ENCODE results near the gene CCNT2. TPM values are rescaled to one million over a fixed set of nuclear protein-coding genes. Genes with fewer than 3 reads are reported as not detected.
"Not testable (repeated sequence)": the region's sequence is repeated elsewhere in the genome, so short reads cannot be mapped to it uniquely, and the experiment has no call there.

The CCNT2 gene
- total RNA-seq, 1 donor from 2014 or later = 29.2 TPM

DNA sequence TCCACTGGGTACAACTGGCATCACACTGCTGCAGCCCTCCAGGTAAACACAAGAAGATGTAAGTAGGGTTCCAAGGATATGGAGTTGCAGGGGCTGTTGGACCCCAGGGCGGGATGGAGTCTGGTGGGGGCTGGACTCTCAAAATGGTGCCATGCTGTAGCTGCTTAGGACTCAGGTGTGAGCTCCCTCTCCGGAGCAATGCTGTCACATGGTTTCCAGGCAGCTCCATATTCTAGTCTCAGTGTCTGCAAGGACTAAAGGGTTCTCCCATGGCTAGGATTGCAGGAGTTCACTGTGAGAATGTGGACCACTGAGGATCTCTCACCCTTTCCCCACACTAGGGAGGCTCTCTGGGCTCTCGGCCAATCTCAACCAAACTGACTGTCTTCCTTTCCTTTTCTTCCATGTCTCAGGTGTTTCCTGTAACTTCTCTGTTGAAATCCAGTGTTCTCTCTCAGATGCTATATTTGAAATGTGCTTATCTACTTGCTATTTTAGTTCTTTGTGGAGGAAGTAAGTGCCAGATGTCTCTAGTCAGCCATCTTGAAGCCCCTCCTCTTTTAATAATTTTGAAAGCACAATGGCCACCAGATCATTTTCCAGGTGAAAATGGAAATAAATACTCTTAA is 57.6 kb downstream of the CCNT2 start:
- DNase-seq (ENCODE audit: low spot score) = no peak
- no peak overlapping the region for H3K27ac Mint-ChIP-seq (ENCODE audit: unreplicated experiment)

DNA sequence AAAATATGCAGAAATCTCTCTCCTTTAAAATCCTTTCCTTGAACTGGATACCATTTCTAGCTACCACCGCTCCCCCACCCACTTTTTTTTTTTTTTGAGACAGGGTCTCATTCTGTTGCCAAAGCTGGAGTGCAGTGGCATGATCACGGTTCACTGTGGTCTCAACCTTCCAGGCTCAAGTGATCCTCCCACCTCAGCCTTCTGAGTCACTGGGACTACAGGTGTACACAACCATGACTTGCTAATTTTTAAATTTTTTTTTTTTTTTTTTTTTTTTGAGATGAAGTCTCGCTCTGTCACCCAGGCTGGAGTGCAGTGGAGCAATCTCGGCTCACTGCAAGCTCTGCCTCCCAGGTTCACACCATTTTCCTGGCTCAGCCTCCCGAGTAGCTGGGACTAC is 58.5 kb downstream of the CCNT2 start:
- H3K36me3 Mint-ChIP-seq (ENCODE audit: low read depth); H3K4me1 Mint-ChIP-seq (ENCODE audit: low read depth); H3K27me3 Mint-ChIP-seq (ENCODE audit: low read depth); H3K4me3 Mint-ChIP-seq (ENCODE audit: unreplicated experiment); H3K27ac Mint-ChIP-seq (ENCODE audit: unreplicated experiment); DNase-seq (ENCODE audit: low spot score): not testable (repeated sequence)
- H3K9me3 Mint-ChIP-seq (ENCODE audit: low read depth) = peaks cover 20% of the 10 kb centered on the region

More for the DNA sequence above, 57.6 kb downstream of the CCNT2 start:
- Mint-ChIP-seq H3K36me3 (ENCODE audit: low read depth) (peaks cover 9% of the 10 kb centered on the region), H3K27me3 (ENCODE audit: low read depth) (peaks cover 7% of the 10 kb centered on the region), H3K4me1 (ENCODE audit: low read depth) (no peaks in the 10 kb centered on the region), H3K9me3 (ENCODE audit: low read depth) (peaks cover 24% of the 10 kb centered on the region), H3K4me3 (ENCODE audit: unreplicated experiment) (no peak overlapping the region)
- TF ChIP-seq, protein P1, sequence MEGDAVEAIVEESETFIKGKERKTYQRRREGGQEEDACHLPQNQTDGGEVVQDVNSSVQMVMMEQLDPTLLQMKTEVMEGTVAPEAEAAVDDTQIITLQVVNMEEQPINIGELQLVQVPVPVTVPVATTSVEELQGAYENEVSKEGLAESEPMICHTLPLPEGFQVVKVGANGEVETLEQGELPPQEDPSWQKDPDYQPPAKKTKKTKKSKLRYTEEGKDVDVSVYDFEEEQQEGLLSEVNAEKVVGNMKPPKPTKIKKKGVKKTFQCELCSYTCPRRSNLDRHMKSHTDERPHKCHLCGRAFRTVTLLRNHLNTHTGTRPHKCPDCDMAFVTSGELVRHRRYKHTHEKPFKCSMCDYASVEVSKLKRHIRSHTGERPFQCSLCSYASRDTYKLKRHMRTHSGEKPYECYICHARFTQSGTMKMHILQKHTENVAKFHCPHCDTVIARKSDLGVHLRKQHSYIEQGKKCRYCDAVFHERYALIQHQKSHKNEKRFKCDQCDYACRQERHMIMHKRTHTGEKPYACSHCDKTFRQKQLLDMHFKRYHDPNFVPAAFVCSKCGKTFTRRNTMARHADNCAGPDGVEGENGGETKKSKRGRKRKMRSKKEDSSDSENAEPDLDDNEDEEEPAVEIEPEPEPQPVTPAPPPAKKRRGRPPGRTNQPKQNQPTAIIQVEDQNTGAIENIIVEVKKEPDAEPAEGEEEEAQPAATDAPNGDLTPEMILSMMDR (IDR thresholded peaks at IDR 0.05) = no peak

DNA sequence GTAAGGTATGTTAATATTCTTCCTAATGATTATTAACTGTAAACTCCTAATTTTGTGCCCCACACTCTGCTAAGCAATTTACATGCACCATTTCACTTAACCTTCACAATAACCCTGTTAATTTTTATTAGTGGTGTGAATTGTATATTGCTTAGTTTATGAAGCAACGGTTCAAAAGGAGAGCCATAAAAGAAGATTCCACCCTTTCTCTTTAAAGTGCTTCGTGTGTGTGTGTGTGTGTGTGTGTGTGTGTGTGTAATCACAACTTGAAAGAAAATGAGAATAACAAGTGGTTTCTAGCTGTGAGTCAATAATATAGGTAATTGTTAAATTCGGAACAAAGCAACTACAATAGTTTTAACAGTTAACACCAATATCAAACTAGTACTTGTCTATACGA is 60.6 kb downstream of the CCNT2 start:
- no peak overlapping the region for H3K27ac Mint-ChIP-seq (ENCODE audit: unreplicated experiment)
- DNase-seq (ENCODE audit: low spot score) = no peak
- H3K27me3 Mint-ChIP-seq (ENCODE audit: low read depth) = peaks cover 6% of the 10 kb centered on the region
- H3K4me3 Mint-ChIP-seq (ENCODE audit: unreplicated experiment) = no peak overlapping the region
- TF ChIP-seq, protein P1 (IDR thresholded peaks at IDR 0.05) = no peak
- peaks cover 6% of the 10 kb centered on the region for H3K9me3 Mint-ChIP-seq (ENCODE audit: low read depth)
- peaks cover 6% of the 10 kb centered on the region for H3K36me3 Mint-ChIP-seq (ENCODE audit: low read depth)
- H3K4me1 Mint-ChIP-seq (ENCODE audit: low read depth) = no peaks in the 10 kb centered on the region

DNA sequence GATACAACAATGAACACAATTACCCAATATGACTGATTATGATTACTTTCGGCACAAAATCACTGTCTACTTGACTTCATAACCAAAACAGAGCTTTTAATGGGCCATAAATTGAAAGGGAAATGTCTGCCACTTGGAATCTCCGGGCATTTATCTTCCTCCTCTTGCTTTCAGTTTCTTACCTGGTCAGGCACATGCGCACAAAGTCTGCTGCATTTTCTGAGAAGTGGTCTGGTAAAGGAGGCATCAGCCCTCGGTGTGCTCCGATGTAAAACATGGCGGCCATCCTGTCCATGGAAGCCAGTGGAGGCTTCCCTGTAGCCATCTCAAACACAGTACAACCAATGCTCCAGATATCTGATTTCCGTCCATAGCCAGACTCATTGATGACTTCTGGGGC is 62.0 kb downstream of the CCNT2 start:
- Mint-ChIP-seq H3K36me3 (ENCODE audit: low read depth) (no peaks in the 10 kb centered on the region), H3K4me1 (ENCODE audit: low read depth) (no peaks in the 10 kb centered on the region), H3K27ac (ENCODE audit: unreplicated experiment) (no peak overlapping the region), H3K27me3 (ENCODE audit: low read depth) (peaks cover 8% of the 10 kb centered on the region), H3K4me3 (ENCODE audit: unreplicated experiment) (no peak overlapping the region), H3K9me3 (ENCODE audit: low read depth) (no peaks in the 10 kb centered on the region)
- TF ChIP-seq, protein P1 (IDR thresholded peaks at IDR 0.05) = no peak
- DNase-seq (ENCODE audit: low spot score) = no peak

DNA sequence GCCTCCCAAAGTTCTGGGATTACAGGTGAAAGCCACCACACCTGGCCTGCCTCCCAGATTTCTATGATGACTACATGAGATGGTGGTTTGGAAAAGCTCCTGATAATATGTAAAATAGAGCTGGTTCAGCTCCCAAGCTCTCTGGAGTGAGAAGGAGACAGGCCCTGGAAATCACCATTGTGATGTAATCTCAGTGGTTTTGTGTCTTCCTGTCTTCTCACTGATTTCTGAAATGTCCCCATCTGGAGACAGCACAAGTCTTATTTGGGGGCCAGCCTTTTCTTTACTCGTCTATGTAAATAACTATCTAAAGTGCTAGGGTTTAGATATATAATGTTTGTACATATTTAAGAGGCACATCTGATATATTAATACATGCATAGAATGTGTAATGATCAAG is 64.0 kb downstream of the CCNT2 start:
- H3K9me3 Mint-ChIP-seq (ENCODE audit: low read depth) = no peaks in the 10 kb centered on the region
- H3K4me1 Mint-ChIP-seq (ENCODE audit: low read depth) = no peaks in the 10 kb centered on the region
- no peak overlapping the region for H3K4me3 Mint-ChIP-seq (ENCODE audit: unreplicated experiment)
- H3K27me3 Mint-ChIP-seq (ENCODE audit: low read depth) = peaks cover 23% of the 10 kb centered on the region
- TF ChIP-seq, protein P1 (IDR thresholded peaks at IDR 0.05) = no peak
- no peaks in the 10 kb centered on the region for H3K36me3 Mint-ChIP-seq (ENCODE audit: low read depth)
- no peak for DNase-seq (ENCODE audit: low spot score)
- no peak overlapping the region for H3K27ac Mint-ChIP-seq (ENCODE audit: unreplicated experiment)

DNA sequence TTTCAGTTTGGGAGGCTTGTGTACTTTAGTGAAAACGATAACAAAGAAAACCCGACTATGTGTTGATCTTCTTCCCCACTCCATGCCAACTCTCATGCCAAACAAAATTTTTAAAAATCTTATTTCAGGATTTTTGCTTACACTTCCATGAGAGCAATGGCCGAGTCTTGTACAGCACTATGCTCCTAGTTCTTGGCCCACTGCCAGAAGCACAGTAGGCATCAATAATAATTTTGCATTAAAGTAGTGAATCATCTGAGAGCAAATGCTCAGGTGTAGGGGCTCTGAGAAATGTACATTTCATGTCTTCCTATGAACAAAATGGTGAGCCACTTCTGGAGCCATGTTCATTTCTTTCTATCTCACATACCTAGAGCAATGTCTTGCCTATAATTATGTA is 66.4 kb downstream of the CCNT2 start:
- H3K4me1 Mint-ChIP-seq (ENCODE audit: low read depth) = no peaks in the 10 kb centered on the region
- H3K36me3 Mint-ChIP-seq (ENCODE audit: low read depth) = no peaks in the 10 kb centered on the region
- H3K27me3 Mint-ChIP-seq (ENCODE audit: low read depth) = peaks cover 25% of the 10 kb centered on the region
- H3K9me3 Mint-ChIP-seq (ENCODE audit: low read depth) = no peaks in the 10 kb centered on the region
- TF ChIP-seq, protein P1 (IDR thresholded peaks at IDR 0.05) = no peak
- H3K4me3 Mint-ChIP-seq (ENCODE audit: unreplicated experiment) = no peak overlapping the region
- no peak for DNase-seq (ENCODE audit: low spot score)
- H3K27ac Mint-ChIP-seq (ENCODE audit: unreplicated experiment) = no peak overlapping the region
